ENCODE data around the gene L3MBTL3. TPM values are rescaled to one million over a fixed set of nuclear protein-coding genes. Genes with fewer than 3 reads are reported as not detected.

Gene L3MBTL3
- total RNA-seq, 1 donor from 2014 or later, result 23.8 TPM

GRCh38 chr6:130000526-130001421, 17.6 kb upstream of the L3MBTL3 start:
- H3K27ac Mint-ChIP-seq, result no peak overlapping the region
- no peak overlapping the region for H3K4me3 Mint-ChIP-seq
- no peaks in the 10 kb centered on the region for H3K4me1 Mint-ChIP-seq (ENCODE audit: unreplicated experiment)
- no peaks in the 10 kb centered on the region for H3K36me3 Mint-ChIP-seq
- H3K9me3 Mint-ChIP-seq, result no peaks in the 10 kb centered on the region
- H3K27me3 Mint-ChIP-seq, result peaks cover 3% of the 10 kb centered on the region
- TF ChIP-seq, protein P1, sequence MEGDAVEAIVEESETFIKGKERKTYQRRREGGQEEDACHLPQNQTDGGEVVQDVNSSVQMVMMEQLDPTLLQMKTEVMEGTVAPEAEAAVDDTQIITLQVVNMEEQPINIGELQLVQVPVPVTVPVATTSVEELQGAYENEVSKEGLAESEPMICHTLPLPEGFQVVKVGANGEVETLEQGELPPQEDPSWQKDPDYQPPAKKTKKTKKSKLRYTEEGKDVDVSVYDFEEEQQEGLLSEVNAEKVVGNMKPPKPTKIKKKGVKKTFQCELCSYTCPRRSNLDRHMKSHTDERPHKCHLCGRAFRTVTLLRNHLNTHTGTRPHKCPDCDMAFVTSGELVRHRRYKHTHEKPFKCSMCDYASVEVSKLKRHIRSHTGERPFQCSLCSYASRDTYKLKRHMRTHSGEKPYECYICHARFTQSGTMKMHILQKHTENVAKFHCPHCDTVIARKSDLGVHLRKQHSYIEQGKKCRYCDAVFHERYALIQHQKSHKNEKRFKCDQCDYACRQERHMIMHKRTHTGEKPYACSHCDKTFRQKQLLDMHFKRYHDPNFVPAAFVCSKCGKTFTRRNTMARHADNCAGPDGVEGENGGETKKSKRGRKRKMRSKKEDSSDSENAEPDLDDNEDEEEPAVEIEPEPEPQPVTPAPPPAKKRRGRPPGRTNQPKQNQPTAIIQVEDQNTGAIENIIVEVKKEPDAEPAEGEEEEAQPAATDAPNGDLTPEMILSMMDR (conservative IDR thresholded peaks at IDR 0.05), result no peak
- no peak for DNase-seq (ENCODE audit: extremely low spot score, unreplicated experiment)

DNA sequence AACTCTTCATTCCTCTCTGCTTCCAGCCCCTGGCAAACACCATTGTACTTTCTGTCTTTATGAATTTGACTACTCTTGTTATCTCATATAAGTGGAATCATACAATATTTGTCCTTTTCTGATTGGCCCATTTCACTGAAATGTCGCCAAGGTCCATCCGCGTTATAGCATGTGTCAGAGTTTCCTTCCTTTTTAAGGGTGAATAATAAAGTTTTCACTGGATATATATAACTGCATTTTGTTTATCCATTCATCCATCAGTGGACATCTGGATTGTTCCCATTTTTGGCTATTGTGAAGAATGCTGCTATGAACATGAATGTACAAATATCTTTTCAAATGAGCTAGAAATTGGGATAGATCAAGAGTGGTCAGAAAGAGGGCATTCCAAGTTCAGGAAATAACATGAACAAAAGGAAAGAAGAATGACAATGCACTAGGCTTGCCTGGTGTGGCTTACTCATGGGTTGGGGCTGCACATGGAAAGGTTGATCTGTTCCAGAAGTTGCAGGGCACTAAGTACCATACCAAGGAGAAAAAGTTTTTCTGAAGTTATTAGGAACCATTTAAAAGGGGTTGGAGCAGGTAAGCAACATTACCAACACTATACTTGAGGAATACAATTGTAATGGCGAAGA, 10.0 kb upstream of the L3MBTL3 start:
- Mint-ChIP-seq H3K36me3 (no peaks in the 10 kb centered on the region), H3K9me3 (no peaks in the 10 kb centered on the region), H3K4me1 (ENCODE audit: unreplicated experiment) (no peaks in the 10 kb centered on the region), H3K4me3 (no peak overlapping the region), H3K27ac (no peak overlapping the region), H3K27me3 (peaks cover 3% of the 10 kb centered on the region)
- no peak for DNase-seq (ENCODE audit: extremely low spot score, unreplicated experiment)
- TF ChIP-seq, protein P1 (conservative IDR thresholded peaks at IDR 0.05), result no peak

DNA sequence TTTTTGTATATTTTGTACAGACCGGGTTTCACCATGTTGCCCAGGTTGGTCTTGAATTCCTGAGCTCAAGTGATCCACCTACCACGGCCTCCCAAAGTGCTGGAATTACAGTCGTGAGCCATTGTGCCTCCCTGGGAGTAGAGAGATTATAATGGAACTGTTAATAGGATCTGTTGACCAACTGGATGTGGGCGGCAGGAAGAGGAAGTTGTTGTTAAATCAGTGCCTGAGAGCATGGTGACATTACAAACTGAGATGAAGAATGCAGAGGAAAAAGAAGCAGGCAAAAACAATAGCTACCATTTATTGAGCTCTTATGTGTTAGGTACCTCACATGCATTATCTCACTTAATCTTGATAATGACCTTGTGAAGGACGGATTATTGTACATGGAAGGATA, 9.2 kb upstream of the L3MBTL3 start:
- Mint-ChIP-seq H3K27me3 (peaks cover 3% of the 10 kb centered on the region), H3K4me3 (no peak overlapping the region), H3K27ac (no peak overlapping the region), H3K4me1 (ENCODE audit: unreplicated experiment) (no peaks in the 10 kb centered on the region), H3K36me3 (no peaks in the 10 kb centered on the region), H3K9me3 (no peaks in the 10 kb centered on the region)
- DNase-seq (ENCODE audit: extremely low spot score, unreplicated experiment), result no peak
- TF ChIP-seq, protein P1 (conservative IDR thresholded peaks at IDR 0.05), result no peak

- peaks cover 3% of the 10 kb centered on the region for H3K27me3 Mint-ChIP-seq
- no peak overlapping the region for H3K27ac Mint-ChIP-seq
- H3K36me3 Mint-ChIP-seq, result no peaks in the 10 kb centered on the region
- no peak overlapping the region for H3K4me3 Mint-ChIP-seq
- no peaks in the 10 kb centered on the region for H3K4me1 Mint-ChIP-seq (ENCODE audit: unreplicated experiment)
- no peaks in the 10 kb centered on the region for H3K9me3 Mint-ChIP-seq
- no peak for DNase-seq (ENCODE audit: extremely low spot score, unreplicated experiment)
- TF ChIP-seq, protein P1 (conservative IDR thresholded peaks at IDR 0.05), result no peak
These were observed 8.0 kb upstream of the L3MBTL3 start for GRCh38 chr6:130010387-130010786.

- Mint-ChIP-seq H3K9me3 (no peaks in the 10 kb centered on the region), H3K36me3 (no peaks in the 10 kb centered on the region), H3K4me3 (no peak overlapping the region), H3K4me1 (ENCODE audit: unreplicated experiment) (no peaks in the 10 kb centered on the region), H3K27ac (no peak overlapping the region), H3K27me3 (no peaks in the 10 kb centered on the region)
- DNase-seq (ENCODE audit: extremely low spot score, unreplicated experiment), result no peak
- TF ChIP-seq, protein P1 (conservative IDR thresholded peaks at IDR 0.05), result no peak
These were observed 5.7 kb upstream of the L3MBTL3 start for GRCh38 chr6:130012728-130013127.
